Heart right ventricle (tissue), 16 donors: ENCODE results near the gene ECHS1. TPM values are rescaled to one million over a fixed set of nuclear protein-coding genes. Genes with fewer than 3 reads are reported as not detected.
A peak's percentile ranks its signal among the peaks of the same experiment; 100 is the strongest.
"Not testable (repeated sequence)": the region's sequence is repeated elsewhere in the genome, so short reads cannot be mapped to it uniquely, and the experiment has no call there.

ENCODE experiments used
- ATAC-seq, 8 donors: fragments of 200-7000 bp; cut with Tn5 transposase; one replicate each; pipeline ENCODE4 v1.9.1; 2020; ENCODE audit warnings: mild to moderate bottlenecking in 8 of 8, moderate library complexity in 8 of 8, moderate number of reproducible peaks in 1 of 8
- DNase-seq, 2 donors: peaks; one replicate each; pipeline ENCODE4 v3.0.0-alpha.2; 2020
- H3K27ac ChIP-seq, 10 donors: fragments of 200-600 bp; sonication (generic) in 2 of 10; one replicate each; pipeline versions ENCODE4 v1.5.0 to v1.8.0; 2020 to 2022; ENCODE audit warnings: mild to moderate bottlenecking in 3 of 10
- H3K27me3 ChIP-seq, 7 donors: fragments of 200-600 bp; one replicate each; pipeline ENCODE4 v1.8.0; 2021 to 2022; ENCODE audit warnings: mild to moderate bottlenecking in 2 of 7
- H3K36me3 ChIP-seq, 9 donors: fragments of 200-600 bp; sonication (generic) in 1 of 9; one replicate each; pipeline versions ENCODE4 v1.5.0 to v1.8.0; 2020 to 2022; ENCODE audit warnings: mild to moderate bottlenecking in 2 of 9
- H3K4me1 ChIP-seq, 9 donors: fragments of 200-600 bp; sonication (generic) in 1 of 9; one replicate each; pipeline versions ENCODE4 v1.5.0 to v1.8.0; 2020 to 2022; ENCODE audit warnings: mild to moderate bottlenecking in 4 of 9
- H3K4me3 ChIP-seq, 10 donors: fragments of 200-600 bp; sonication (generic) in 2 of 10; one replicate each; pipeline versions ENCODE4 v1.5.0 to v1.8.0; 2020 to 2022; ENCODE audit warnings: mild to moderate bottlenecking in 7 of 10, moderate library complexity in 2 of 10
- H3K9me3 ChIP-seq, 11 donors: fragments of 200-600 bp in 10 of 11; sonication (generic) in 2 of 11; one replicate each; pipeline versions ENCODE4 v1.5.0 to v1.8.0; 2013 to 2022; ENCODE audit warnings: mild to moderate bottlenecking in 2 of 11, control low read depth in 1 of 11, moderate library complexity in 1 of 11
- CTCF ChIP-seq, 9 donors: fragments of 200-600 bp; sonication (generic) in 2 of 9; IDR thresholded peaks; one replicate each; pipeline versions ENCODE4 v1.5.0 to v1.8.0; 2021 to 2022; ENCODE audit warnings: antibody characterized with exemption in 9 of 9, mild to moderate bottlenecking in 5 of 9, moderate library complexity in 1 of 9
- WGBS, 2 donors: extraction: QIAGEN DNeasy Blood & Tissue Kit; methylation state at CpG; one replicate each; pipeline ENCODE4 v1.1.7; 2013; ENCODE audit warnings: inconsistent platforms in 1 of 2; 5-methylcytosine and 5-hydroxymethylcytosine counted together
- intact Hi-C, 10 donors: fragments of 100-400 bp; cut with DNase I; formaldehyde crosslinking; loops; one replicate each; pipeline versions ENCODE4 v1.11.1 to v1.14.2; 2022
- polyA plus RNA-seq, 2 donors: library from polyadenylated mRNA; stranded (reverse); fragments of 200-250 nt; gene quantifications; one replicate each; pipeline ENCODE4 v1.2.3, GENCODE V29; 2013
- total RNA-seq, 10 donors: library from RNA; stranded (reverse); fragmentation: NEBNext Ultra II Directional in 3 of 10; extraction: Animal tissue kit (Norgen Biotek cat#: 25700) in 3 of 10; gene quantifications; one replicate each; pipeline versions ENCODE4 v1.2.1 to v1.2.4, GENCODE V29; 2021 to 2023
- donor health status: Arrhythmogenic right ventricular cardiomyopathy.
- donor health status: ischemic (EF 13 %, LVEDD 7.1; RV severe dilation, severe dysfunction).
- donor health status: healthy with polysubstance abuse.
- donor health status: DM: no; HTN: yes; CAD: no.
- donor health status: DM: no; HTN: no; CAD: no.
- donor health status: ischemic (EF 25% LVEDD 6.9; RV normal size, moderate dysfunction).
- donor health status: ischemic (EF 25% LVEDD 5.7; RV mildly dilated, moderate dysfunction).
- donor health status: healthy.
- donor health status: DM: yes; HTN: yes; CAD: no.
- donor health status: Ischemic cardiomyopathy.
- donor health status: ischemic (EF 35%, LVEDD 5.7; RV mildly dilated, moderate dysfunction).
- donor health status: nonischemic (EF 11% LVEDD 7.7; RV severe dilation, severe dysfunction).
- donor health status: DM: yes; HTN: yes; CAD: no.
- donor health status: PGD.
- donor health status: ischemic (EF 29% LVEDD 5.4; RV normal size, mild dysfunction).
- donor health status: nonischemic (EF 23%, LVEDD 6.1; RV moderate dilation, normal function).

Gene ECHS1
- total and polyA plus RNA-seq, 12 donors: 117 to 275 (median 213) TPM

- peaks cover 0 to 11% (median 0%) of the 10 kb centered on the region in 9 donors for H3K36me3 ChIP-seq
- ATAC-seq: no peak
- no peak for TF ChIP-seq CTCF (IDR thresholded peaks at IDR 0.05)
- peak overlapping the region in 4 of 10 donors; percentile 81 to 88 (median 84) for H3K27ac ChIP-seq
- no peak for DNase-seq
- no peaks in the 10 kb centered on the region for H3K27me3 ChIP-seq
- peaks cover 6 to 35% (median 25%) of the 10 kb centered on the region in 9 donors for H3K4me1 ChIP-seq
- intact Hi-C loops: loop anchor here in 1 of 10 donors (2.0 kb wide), 1 partner anchor 68 kb away; the partner anchor contains the start of genes TUBGCP2 and ZNF511
- H3K4me3 ChIP-seq: peak overlapping the region in 2 of 10 donors; percentile 68 to 92
- no peaks in the 10 kb centered on the region for H3K9me3 ChIP-seq
- WGBS, 2 donors: 92 to 93% methylated on average over 30 of the region's 30 CpGs
These were observed 4.1 kb upstream of the ECHS1 start for GRCh38 chr10:133377025-133377817.

DNA sequence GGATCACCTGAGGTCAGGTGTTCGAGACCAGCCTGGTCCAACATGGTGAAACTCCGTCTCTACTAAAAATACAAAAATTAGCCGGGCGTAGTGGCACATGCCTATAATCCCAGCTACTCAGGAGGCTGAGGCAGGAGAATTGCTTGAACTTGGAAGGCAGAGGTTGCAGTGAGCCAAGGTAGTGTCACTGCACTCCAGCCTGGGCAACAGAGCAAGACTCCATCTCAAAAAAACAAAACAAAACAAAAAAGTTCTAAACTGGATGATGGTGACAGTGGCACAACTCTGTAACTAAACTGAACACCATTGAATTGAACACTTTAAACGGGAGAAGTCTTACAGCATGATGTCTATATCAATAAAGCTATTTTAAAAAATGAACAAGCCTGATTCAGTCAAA lies 3.0 kb upstream of the ECHS1 start:
- DNase-seq, H3K27me3 ChIP-seq, H3K9me3 ChIP-seq, H3K4me3 ChIP-seq, H3K36me3 ChIP-seq, H3K27ac ChIP-seq, ATAC-seq: not testable (repeated sequence)
- intact Hi-C loops: loop anchor here in 1 of 10 donors (2.0 kb wide), 1 partner anchor 67 kb away; the partner anchor contains the start of genes TUBGCP2 and ZNF511
- peaks cover 7 to 39% (median 29%) of the 10 kb centered on the region in 9 donors for H3K4me1 ChIP-seq
- WGBS, 2 donors: 94 to 99% methylated on average over 5 of the region's 5 CpGs

- intact Hi-C loops: loop anchor here in 1 of 10 donors (2.0 kb wide), 1 partner anchor 67 kb away; the partner anchor contains the start of genes TUBGCP2 and ZNF511
- Histone ChIP-seq H3K4me3 (no peak overlapping the region), H3K27ac (no peak overlapping the region), H3K36me3 (peaks cover 0 to 12% (median 3%) of the 10 kb centered on the region in 9 donors), H3K4me1 (peaks cover 7 to 39% (median 28%) of the 10 kb centered on the region in 9 donors), H3K27me3 (no peaks in the 10 kb centered on the region), H3K9me3 (no peaks in the 10 kb centered on the region)
- no peak for DNase-seq
- no peak for ATAC-seq
- 77 to 79% methylated on average over 12 of the region's 12 CpGs for WGBS, 2 donors
- no peak for TF ChIP-seq CTCF (IDR thresholded peaks at IDR 0.05)
These were observed 2.4 kb upstream of the ECHS1 start for GRCh38 chr10:133375357-133376115.

DNA sequence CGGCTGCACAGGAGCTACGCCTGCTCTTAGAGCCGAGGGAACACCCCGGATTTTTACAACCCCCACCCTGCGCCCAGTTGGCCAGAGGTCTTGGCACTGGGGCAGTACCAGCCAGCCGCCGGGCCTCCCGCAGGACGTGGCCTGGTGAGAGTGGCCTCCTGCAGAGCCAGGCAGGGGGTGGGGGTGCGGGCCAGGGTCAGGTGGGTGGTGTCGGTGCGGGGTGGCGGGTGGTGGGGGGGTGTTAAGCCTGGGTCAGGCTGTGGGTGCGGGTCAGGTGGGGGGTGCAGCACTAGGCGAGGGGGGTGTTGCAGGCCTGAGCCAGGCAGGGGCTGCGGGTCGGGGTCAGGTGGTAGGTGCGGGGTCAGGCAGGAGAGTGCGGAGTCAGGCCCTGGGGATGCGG lies 647 bp downstream of the ECHS1 start:
- ATAC-seq (peak in 2 of 8 donors; percentile 3 to 34), DNase-seq (no peak)
- Histone ChIP-seq H3K4me1 (peaks cover 4 to 22% (median 15%) of the 10 kb centered on the region in 9 donors), H3K36me3 (peaks cover 0 to 42% (median 26%) of the 10 kb centered on the region in 9 donors), H3K27me3 (no peaks in the 10 kb centered on the region), H3K27ac (no peak overlapping the region), H3K9me3 (no peaks in the 10 kb centered on the region), H3K4me3 (peak overlapping the region in 9 of 10 donors; percentile 70 to 94 (median 79))
- no peak for TF ChIP-seq CTCF (IDR thresholded peaks at IDR 0.05)
- WGBS, 2 donors: 37 to 44% methylated on average over 19 to 20 of the region's 20 CpGs
- intact Hi-C loops: no loop called here
